Caco-2 (cell line): ENCODE measurements around the gene DOK7. TPM values are rescaled to one million over a fixed set of nuclear protein-coding genes. Genes with fewer than 3 reads are reported as not detected.

ENCODE experiments used
- BruUV-seq: library from RNA; stranded (reverse); fragments of 400-500 nt; replicated peaks from 2 replicates; lab custom pipeline; 2021; lab: Mats Ljungman, UMichigan
- CTCF ChIA-PET: fragments of 300-600 bp; sonication (Branson Sonifier 250); formaldehyde crosslinking; loops from one replicate; lab custom pipeline; 2022; ENCODE audit warnings: antibody characterized with exemption; lab: Charles Lee
- POLR2A ChIA-PET: fragments of 300-600 bp; sonication (Branson Sonifier 250); formaldehyde crosslinking; loops from one replicate; lab custom pipeline; 2022; ENCODE audit warnings: antibody characterized with exemption; lab: Charles Lee
- DNase-seq, 2 experiments: peaks; one replicate each; pipeline versions ENCODE4 v3.0.0 to v3.0.0-alpha.2; 2020 to 2022
- H3K27me3 ChIP-seq: replicated peaks from 2 replicates; pipeline ENCODE4 v1.6.0; 2011; ENCODE audit warnings: low read length; ENCODE audit not compliant: control insufficient read depth, insufficient read depth
- H3K36me3 ChIP-seq: 2 replicates; pipeline ENCODE4 v1.5.1; 2011; ENCODE audit warnings: low read length; ENCODE audit not compliant: control insufficient read depth, insufficient read depth
- H3K4me1 ChIP-seq: fragments of 250-450 bp; sonication (Bioruptor Pico); 2 replicates; pipeline ENCODE4 v1.5.1; 2020; ENCODE audit warnings: mild to moderate bottlenecking
- H3K4me3 ChIP-seq: 2 replicates; pipeline ENCODE4 v1.5.1; 2011; ENCODE audit warnings: low read depth, mild to moderate bottlenecking, control low read depth, low read length
- H3K9me3 ChIP-seq: fragments of 250-450 bp; sonication (Bioruptor Pico); 2 replicates; pipeline ENCODE4 v1.5.1; 2020; ENCODE audit warnings: mild to moderate bottlenecking, moderate library complexity
- H3K27ac Mint-ChIP-seq: one replicate; pipeline ENCODE4 v1.8.0; 2022; ENCODE audit warnings: mixed read lengths; ENCODE audit not compliant: unreplicated experiment
- H3K27me3 Mint-ChIP-seq: one replicate; pipeline ENCODE4 v1.8.0; 2022; ENCODE audit warnings: mixed read lengths; ENCODE audit not compliant: insufficient read depth, unreplicated experiment
- H3K36me3 Mint-ChIP-seq: one replicate; pipeline ENCODE4 v1.8.0; 2022; ENCODE audit warnings: mild to moderate bottlenecking, mixed read lengths; ENCODE audit not compliant: insufficient read depth, unreplicated experiment
- H3K4me1 Mint-ChIP-seq: one replicate; pipeline ENCODE4 v1.8.0; 2022; ENCODE audit warnings: low read depth, mixed read lengths; ENCODE audit not compliant: unreplicated experiment
- H3K4me3 Mint-ChIP-seq: one replicate; pipeline ENCODE4 v1.8.0; 2022; ENCODE audit warnings: mild to moderate bottlenecking, moderate library complexity, mixed read lengths; ENCODE audit not compliant: unreplicated experiment
- H3K9me3 Mint-ChIP-seq: one replicate; pipeline ENCODE4 v1.8.0; 2022; ENCODE audit warnings: mixed read lengths; ENCODE audit not compliant: unreplicated experiment
- CTCF ChIP-seq, 2 experiments: fragments of 200-600 bp in 1 of 2; IDR thresholded peaks; 1 replicate in 1 of 2; 2 replicates in 1 of 2; pipeline versions ENCODE4 v1.5.1 to v1.8.0; 2011 to 2022; ENCODE audit warnings: antibody characterized with exemption in 1 of 2, control low read depth in 1 of 2, inconsistent platforms in 1 of 2, low read depth in 1 of 2, low read length in 1 of 2, mild to moderate bottlenecking in 1 of 2, moderate library complexity in 1 of 2; ENCODE audit not compliant: insufficient read depth in 1 of 2, severe bottlenecking in 1 of 2, unreplicated experiment in 1 of 2
- intact Hi-C: fragments of 100-400 bp; cut with micrococcal nuclease; formaldehyde crosslinking; loops from one replicate; pipeline ENCODE4 v1.10.0; 2022; ENCODE audit not compliant: unreplicated experiment
- total RNA-seq: library from RNA; stranded (reverse); gene quantifications from 2 replicates; pipeline ENCODE4 v1.2.3, GENCODE V29; 2022

Gene DOK7
- total RNA-seq, 1 experiment from 2014 or later = 0.29 TPM

DNA sequence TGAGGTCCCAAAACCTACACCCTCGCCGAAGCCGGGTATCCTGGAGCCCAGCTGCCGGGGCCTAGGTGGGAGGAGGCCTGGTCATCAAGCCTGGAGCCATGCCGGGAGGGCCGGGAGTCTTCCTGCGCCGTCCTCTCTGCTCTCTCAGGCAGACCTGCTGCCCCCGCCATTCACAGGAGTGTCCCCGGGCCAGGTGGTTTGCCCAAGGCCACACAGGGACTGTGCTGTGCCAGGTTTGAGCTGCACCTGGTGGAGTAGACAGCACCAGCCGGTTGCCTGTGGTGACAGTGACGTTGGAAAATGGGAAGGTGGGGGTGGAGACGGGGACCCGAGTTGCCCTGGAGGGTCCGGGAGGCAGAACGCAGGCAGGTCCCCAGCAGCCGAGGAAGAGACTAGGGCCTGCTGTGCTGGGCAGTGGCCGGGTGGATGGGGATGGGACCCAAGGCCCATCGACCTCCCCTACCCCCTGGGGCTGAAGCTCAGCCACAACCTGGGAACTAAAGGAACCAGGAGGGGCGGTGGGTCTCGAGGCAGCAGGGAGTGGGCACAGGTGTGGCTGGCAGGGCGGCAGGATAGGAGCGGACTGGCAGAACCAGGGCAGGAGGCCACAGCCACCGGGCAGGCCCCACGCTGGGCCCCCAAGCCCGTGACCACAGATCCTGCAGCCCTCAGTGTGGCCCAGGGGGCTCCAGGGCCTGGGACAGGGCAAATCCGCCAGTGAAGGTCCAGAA is 9.5 kb downstream of the DOK7 start:
- no peak for TF ChIP-seq CTCF (IDR thresholded peaks at IDR 0.05; ENCODE audit: insufficient read depth in 1 of 2, low read depth in 1 of 2, low read length in 1 of 2, severe bottlenecking in 1 of 2, unreplicated experiment in 1 of 2)
- BruUV-seq = no TSS peak
- H3K9me3 Mint-ChIP-seq = no peaks in the 10 kb centered on the region
- intact Hi-C loops = no loop called here
- Histone ChIP-seq H3K9me3 (no peaks in the 10 kb centered on the region), H3K4me1 (no peaks in the 10 kb centered on the region), H3K27me3 (no peaks in the 10 kb centered on the region; the same call in 1 of the 2 replicates), H3K4me3 (no peak overlapping the region), H3K36me3 (no peaks in the 10 kb centered on the region)
- ChIA-PET CTCF (interaction anchor here (2.3 kb wide), 1 partner anchor 8 kb away, joined by 8 read pairs; no protein-coding TSS in a partner anchor), POLR2A (no interaction called here)
- no peaks in the 10 kb centered on the region for H3K36me3 Mint-ChIP-seq
- peaks cover 3% of the 10 kb centered on the region for H3K27me3 Mint-ChIP-seq
- H3K27ac Mint-ChIP-seq = no peak overlapping the region
- no peak for DNase-seq
- no peak overlapping the region for H3K4me3 Mint-ChIP-seq
- no peaks in the 10 kb centered on the region for H3K4me1 Mint-ChIP-seq

- no peaks in the 10 kb centered on the region; the same call in 1 of the 2 replicates for H3K27me3 ChIP-seq
- H3K27ac Mint-ChIP-seq = no peak overlapping the region
- CTCF ChIA-PET = no interaction called here
- no peaks in the 10 kb centered on the region for H3K9me3 ChIP-seq
- H3K4me1 ChIP-seq = no peaks in the 10 kb centered on the region
- intact Hi-C loops = no loop called here
- H3K27me3 Mint-ChIP-seq = peaks cover 3% of the 10 kb centered on the region
- no peak for TF ChIP-seq CTCF (IDR thresholded peaks at IDR 0.05; ENCODE audit: insufficient read depth in 1 of 2, low read depth in 1 of 2, low read length in 1 of 2, severe bottlenecking in 1 of 2, unreplicated experiment in 1 of 2)
- no peaks in the 10 kb centered on the region for H3K4me1 Mint-ChIP-seq
- POLR2A ChIA-PET = no interaction called here
- no TSS peak for BruUV-seq
- no peaks in the 10 kb centered on the region for H3K36me3 ChIP-seq
- DNase-seq = no peak
- H3K4me3 ChIP-seq = no peak overlapping the region
- H3K4me3 Mint-ChIP-seq = no peak overlapping the region
- H3K9me3 Mint-ChIP-seq = no peaks in the 10 kb centered on the region
- no peaks in the 10 kb centered on the region for H3K36me3 Mint-ChIP-seq
Observed at GRCh38 chr4:3473181-3473950, 10.3 kb downstream of the DOK7 start.

GRCh38 chr4:3473996-3474765 is 11.1 kb downstream of the DOK7 start:
- no peaks in the 10 kb centered on the region for H3K36me3 Mint-ChIP-seq

More at GRCh38 chr4:3473996-3474765, 11.1 kb downstream of the DOK7 start:
- CTCF ChIA-PET = no interaction called here
- Mint-ChIP-seq H3K27me3 (peaks cover 3% of the 10 kb centered on the region), H3K4me1 (no peaks in the 10 kb centered on the region), H3K9me3 (no peaks in the 10 kb centered on the region), H3K27ac (no peak overlapping the region), H3K4me3 (no peak overlapping the region)
- intact Hi-C loops = no loop called here
- H3K4me3 ChIP-seq = no peak overlapping the region
- DNase-seq = no peak
- H3K9me3 ChIP-seq = no peaks in the 10 kb centered on the region
- H3K36me3 ChIP-seq = no peaks in the 10 kb centered on the region
- BruUV-seq = no TSS peak
- TF ChIP-seq CTCF (IDR thresholded peaks at IDR 0.05; ENCODE audit: insufficient read depth in 1 of 2, low read depth in 1 of 2, low read length in 1 of 2, severe bottlenecking in 1 of 2, unreplicated experiment in 1 of 2) = no peak
- no peaks in the 10 kb centered on the region for H3K4me1 ChIP-seq
- H3K27me3 ChIP-seq = no peaks in the 10 kb centered on the region; the same call in 1 of the 2 replicates
- POLR2A ChIA-PET = no interaction called here
